ENCODE measurements around the gene LTBP4. TPM values are rescaled to one million over a fixed set of nuclear protein-coding genes. Genes with fewer than 3 reads are reported as not detected.
A peak's percentile ranks its signal among the peaks of the same experiment; 100 is the strongest.

LTBP4 gene
- total RNA-seq, 6 experiments from 2014 or later, result 19.3 to 40.8 (median 34.4) TPM

DNA sequence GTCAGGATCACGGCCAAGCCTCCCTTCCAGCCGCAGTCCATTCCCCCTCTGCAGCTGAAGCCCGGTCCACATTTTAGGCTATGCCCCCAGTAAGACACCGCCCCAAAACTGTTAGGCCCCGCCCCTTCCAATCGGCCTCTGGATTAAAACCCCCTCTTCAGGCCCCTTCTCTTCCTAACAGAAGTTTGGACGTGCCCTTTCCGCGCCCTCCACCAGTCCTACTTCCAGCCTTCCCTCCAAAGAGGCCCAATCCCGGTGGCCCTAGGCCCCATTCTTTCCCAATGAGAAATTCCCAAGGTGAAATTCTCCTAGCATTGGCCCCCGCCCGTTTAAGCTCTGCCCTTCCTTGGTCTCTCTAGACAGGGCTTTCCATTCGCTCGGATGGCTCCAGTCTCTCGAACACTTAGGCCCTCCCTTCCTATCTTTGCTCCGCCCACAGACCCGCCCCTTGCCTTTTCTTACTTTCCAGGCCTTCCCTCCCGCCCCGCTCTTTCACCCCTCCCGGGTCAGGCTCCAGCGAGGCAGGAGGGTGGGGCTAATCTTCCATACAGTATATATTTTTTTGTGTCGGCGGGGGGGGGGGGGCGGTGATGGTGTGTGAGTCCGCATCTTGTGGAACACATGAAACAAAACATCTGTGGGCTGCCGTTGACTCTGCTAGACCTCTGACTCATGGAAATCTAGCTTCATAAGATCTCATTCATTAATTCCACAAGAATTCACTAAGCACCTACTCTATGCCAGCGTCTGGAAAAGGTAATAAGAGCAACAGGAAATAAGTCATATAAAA, 13.6 kb downstream of the LTBP4 start:
- peak; percentile 15 to 50 (median 26) for ATAC-seq
- no peaks in the 10 kb centered on the region for H3K27me3 ChIP-seq
- peak in 2 of 3 donors; percentile 65 to 66 for DNase-seq
- peaks cover 0 to 4% (median 0%) of the 10 kb centered on the region in 4 donors for H3K4me1 ChIP-seq
- H3K9me3 ChIP-seq, result no peaks in the 10 kb centered on the region
- WGBS (ENCODE audit: insufficient coverage, low coverage, low lambda C conversion rate, missing lambda C conversion rate), result 18% methylated on average over 24 of the region's 27 CpGs
- H3K4me3 ChIP-seq, result peak overlapping the region; percentile 24 to 45 (median 28)
- intact Hi-C loops (cut with DNase I), result no loop called here
- H3K36me3 ChIP-seq, result no peaks in the 10 kb centered on the region
- TF ChIP-seq POLR2A (IDR thresholded peaks at IDR 0.05) (no peak), CTCF (IDR thresholded peaks at IDR 0.05) (no peak)
- H3K27ac ChIP-seq, result peak overlapping the region; percentile 11 to 26 (median 21)

GRCh38 chr19:40616178-40616577, 15.0 kb downstream of the LTBP4 start:
- TF ChIP-seq POLR2A (IDR thresholded peaks at IDR 0.05) (no peak), CTCF (IDR thresholded peaks at IDR 0.05) (no peak)
- H3K27ac ChIP-seq, result no peak overlapping the region
- DNase-seq (no peak), ATAC-seq (no peak)
- no peak overlapping the region for H3K4me3 ChIP-seq
- no peaks in the 10 kb centered on the region for H3K27me3 ChIP-seq
- no peaks in the 10 kb centered on the region for H3K9me3 ChIP-seq
- no peaks in the 10 kb centered on the region for H3K4me1 ChIP-seq
- H3K36me3 ChIP-seq, result no peaks in the 10 kb centered on the region
- WGBS (ENCODE audit: insufficient coverage, low coverage, low lambda C conversion rate, missing lambda C conversion rate), result 36% methylated on average over 4 of the region's 5 CpGs
- intact Hi-C loops (cut with DNase I), result no loop called here

GRCh38 chr19:40616941-40617340, 15.8 kb downstream of the LTBP4 start:
- Histone ChIP-seq H3K4me3 (no peak overlapping the region), H3K4me1 (no peaks in the 10 kb centered on the region), H3K27ac (no peak overlapping the region), H3K36me3 (no peaks in the 10 kb centered on the region), H3K9me3 (no peaks in the 10 kb centered on the region), H3K27me3 (no peaks in the 10 kb centered on the region)
- DNase-seq (no peak), ATAC-seq (no peak)
- intact Hi-C loops (cut with DNase I), result no loop called here
- 69% methylated on average over 9 of the region's 17 CpGs for WGBS (ENCODE audit: insufficient coverage, low coverage, low lambda C conversion rate, missing lambda C conversion rate)
- TF ChIP-seq POLR2A (IDR thresholded peaks at IDR 0.05) (no peak), CTCF (IDR thresholded peaks at IDR 0.05) (no peak)

DNA sequence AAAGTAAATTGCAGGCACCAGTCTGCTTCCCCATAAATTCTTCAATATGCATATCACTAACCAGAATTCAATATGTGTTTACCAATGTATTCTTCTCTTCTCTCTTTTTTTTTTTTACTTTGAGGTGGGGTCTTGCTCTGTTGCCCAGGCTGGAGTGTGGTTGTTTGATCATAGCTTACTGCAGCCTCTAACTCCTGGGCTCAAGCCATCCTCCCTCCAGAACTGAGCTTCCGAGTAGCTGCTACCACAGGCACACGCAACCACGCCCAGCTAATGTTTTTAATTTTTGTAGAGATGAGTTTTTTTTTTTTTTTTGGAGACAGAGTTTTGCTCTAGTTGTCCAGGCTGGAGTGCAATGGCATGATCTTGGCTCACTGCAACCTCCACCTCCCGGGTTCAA, 16.8 kb downstream of the LTBP4 start:
- intact Hi-C loops (cut with DNase I), result no loop called here
- no peak for ATAC-seq
- 96% methylated on average over 3 of the region's 4 CpGs for WGBS (ENCODE audit: insufficient coverage, low coverage, low lambda C conversion rate, missing lambda C conversion rate)

More for the DNA sequence above, 16.8 kb downstream of the LTBP4 start:
- no peaks in the 10 kb centered on the region for H3K36me3 ChIP-seq
- no peaks in the 10 kb centered on the region for H3K27me3 ChIP-seq
- no peaks in the 10 kb centered on the region for H3K4me1 ChIP-seq
- H3K9me3 ChIP-seq, result no peaks in the 10 kb centered on the region
- H3K4me3 ChIP-seq, result no peak overlapping the region
- H3K27ac ChIP-seq, result no peak overlapping the region
- no peak for DNase-seq
- TF ChIP-seq CTCF (IDR thresholded peaks at IDR 0.05) (no peak), POLR2A (IDR thresholded peaks at IDR 0.05) (no peak)
